HuH-7.5 (cell line): ENCODE data around the gene PACS1.

Source experiments
- DNase-seq: peaks from one replicate; pipeline ENCODE4 v3.0.0; 2011; ENCODE audit warnings: low spot score

Gene PACS1

GRCh38 chr11:66142370-66143263 is 72.5 kb downstream of the PACS1 start:
- DNase-seq: no peak

- no peak for DNase-seq
These were observed 73.1 kb downstream of the PACS1 start for GRCh38 chr11:66143264-66143566.

DNA sequence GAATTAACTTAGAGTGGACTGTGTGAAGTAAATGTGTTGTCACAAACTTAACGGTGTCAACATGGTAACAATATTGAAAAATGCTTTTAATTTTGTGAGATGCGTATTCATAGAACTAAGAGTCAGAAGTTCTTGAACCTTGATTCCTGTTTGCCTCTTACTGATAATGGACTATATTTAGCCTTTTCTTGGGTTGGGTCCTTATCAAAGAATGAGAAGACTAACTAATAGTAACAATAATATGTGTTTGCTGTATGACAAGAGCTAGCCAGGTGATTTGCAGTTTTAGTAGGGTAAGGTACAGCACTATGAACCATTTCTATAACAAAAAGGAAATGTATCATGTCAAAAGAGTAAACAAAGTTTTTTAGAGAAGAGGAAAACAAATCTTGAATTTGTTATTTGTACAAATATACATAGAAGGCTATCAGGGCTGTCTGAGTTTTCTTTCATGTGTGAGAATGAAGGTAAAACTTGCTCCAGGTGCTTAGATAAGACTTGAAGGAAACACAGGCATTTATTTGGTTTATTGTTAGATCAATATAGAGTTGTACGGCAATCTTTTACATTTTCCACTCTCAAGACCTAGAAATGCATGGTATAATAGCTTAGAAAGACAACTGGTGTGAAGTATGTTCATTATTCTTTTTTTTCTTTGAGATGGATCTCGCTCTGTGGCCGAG is 74.1 kb downstream of the PACS1 start:
- DNase-seq: no peak

- DNase-seq: no peak
These were observed 76.0 kb downstream of the PACS1 start for GRCh38 chr11:66146074-66146473.

DNA sequence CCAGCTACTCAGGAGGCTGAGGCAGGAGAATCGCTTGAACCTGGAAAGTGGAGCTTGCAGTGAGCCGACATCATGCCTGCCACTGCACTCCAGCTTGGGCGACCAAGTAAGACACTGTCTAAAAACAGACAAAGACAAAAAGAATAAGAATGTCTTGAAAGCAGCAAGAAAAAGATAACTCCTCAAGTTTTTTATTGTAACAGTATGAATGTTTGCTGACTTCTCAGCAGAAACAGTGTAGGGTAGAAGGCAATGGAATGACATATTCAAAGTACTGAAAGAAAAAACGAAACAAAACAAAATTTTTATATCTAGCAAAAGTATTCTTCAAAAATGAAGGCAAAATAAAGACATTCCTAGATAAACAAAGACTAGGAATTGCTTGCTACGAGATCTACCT is 76.9 kb downstream of the PACS1 start:
- no peak for DNase-seq

- no peak for DNase-seq
These were observed 80.1 kb downstream of the PACS1 start for GRCh38 chr11:66150140-66150539.

- no peak for DNase-seq
These were observed 80.7 kb downstream of the PACS1 start for GRCh38 chr11:66150725-66151124.

GRCh38 chr11:66151273-66151672 is 81.2 kb downstream of the PACS1 start:
- no peak for DNase-seq

GRCh38 chr11:66154109-66154508 is 84.0 kb downstream of the PACS1 start:
- DNase-seq: no peak

GRCh38 chr11:66155387-66156073 is 85.5 kb downstream of the PACS1 start:
- no peak for DNase-seq

- no peak for DNase-seq
These were observed 87.3 kb downstream of the PACS1 start for GRCh38 chr11:66157182-66157864.

DNA sequence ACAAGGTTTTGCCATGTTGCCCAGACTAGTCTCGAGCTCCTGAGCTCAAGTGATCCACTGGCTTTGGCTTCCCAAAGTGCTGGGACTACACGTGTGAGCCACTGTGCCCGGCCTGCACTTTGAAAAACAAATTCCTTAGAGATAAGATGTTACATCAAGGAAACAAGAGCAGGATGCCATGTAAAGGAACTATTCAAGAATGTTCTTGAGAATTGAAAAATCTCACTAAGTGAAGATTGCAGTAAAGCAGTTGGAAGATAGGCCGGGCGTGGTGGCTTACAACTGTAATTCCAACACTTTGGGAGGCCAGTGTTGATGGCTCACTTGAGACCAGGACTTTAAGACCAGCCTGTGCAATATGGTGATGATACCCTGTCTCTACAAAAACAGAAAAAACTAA is 88.1 kb downstream of the PACS1 start:
- DNase-seq: no peak

DNA sequence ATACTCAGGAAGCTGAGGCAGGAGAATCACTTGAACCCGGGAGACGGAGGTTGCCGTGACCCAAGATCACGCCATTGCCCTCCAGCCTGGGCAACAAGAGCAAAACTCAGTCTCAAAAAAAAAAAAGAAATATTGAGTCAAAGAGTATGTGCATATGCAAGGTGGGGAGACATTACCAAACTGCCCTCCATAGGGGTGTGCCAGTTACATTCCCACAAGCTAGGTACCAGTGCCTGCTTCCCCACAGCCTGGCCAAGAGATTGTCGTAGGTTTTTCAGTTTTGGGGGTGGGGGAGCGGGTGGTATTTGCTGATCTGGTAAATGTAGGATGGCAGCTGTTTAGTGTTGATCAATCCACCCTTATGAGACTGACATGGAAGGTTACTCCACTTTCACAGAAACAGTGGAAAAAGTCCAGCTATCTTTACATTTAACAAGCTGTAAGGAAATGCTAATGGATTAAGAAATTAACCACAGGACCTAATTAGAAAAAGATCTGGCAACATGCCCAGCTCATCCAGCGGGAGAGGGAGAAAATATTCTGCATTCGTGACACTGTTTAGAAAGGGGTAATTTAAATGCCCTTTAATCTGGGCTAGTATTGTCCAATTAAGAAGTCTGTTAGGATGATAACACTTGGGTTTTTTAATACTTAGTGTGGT is 89.4 kb downstream of the PACS1 start:
- DNase-seq: no peak

- DNase-seq: no peak
These were observed 90.6 kb downstream of the PACS1 start for GRCh38 chr11:66160709-66161108.

DNA sequence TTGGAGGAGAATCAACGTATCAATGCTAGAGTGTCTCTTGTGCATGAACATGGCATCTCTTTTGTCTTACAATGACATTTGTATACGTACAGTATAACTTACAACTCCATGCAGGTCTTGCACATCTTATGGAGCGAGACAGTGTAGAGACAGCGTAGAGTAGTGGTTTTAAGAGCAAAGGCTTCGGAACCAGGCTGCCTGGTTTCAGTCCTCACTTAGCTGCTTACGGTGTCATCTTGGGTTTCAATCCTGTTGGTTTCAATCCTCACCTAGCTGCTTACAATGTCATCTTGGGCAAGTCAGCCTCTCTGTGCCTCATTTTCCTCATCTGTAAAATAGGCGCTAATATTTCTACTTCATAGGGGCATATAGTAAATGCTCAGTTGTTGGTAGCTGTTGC is 98.2 kb downstream of the PACS1 start:
- no peak for DNase-seq

DNA sequence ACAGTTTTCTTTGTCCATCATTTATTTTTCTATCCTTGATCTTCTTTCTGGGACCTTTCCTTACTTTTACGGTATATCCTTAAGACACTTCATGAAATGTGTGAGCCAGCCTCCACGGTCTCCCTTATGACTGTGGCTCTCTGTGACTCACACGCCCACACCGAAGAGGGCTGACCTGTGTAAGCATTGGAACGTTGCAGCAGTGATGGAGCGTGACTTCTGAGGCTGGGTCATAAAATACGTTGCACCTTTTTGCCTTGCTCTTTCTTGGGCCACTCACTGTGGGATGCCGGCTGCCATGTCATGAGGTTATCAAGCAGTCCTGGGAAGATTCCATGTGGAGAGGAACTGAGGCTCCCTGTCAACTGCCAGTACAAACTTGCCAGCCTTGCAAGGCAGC is 102.1 kb downstream of the PACS1 start:
- DNase-seq: no peak

DNA sequence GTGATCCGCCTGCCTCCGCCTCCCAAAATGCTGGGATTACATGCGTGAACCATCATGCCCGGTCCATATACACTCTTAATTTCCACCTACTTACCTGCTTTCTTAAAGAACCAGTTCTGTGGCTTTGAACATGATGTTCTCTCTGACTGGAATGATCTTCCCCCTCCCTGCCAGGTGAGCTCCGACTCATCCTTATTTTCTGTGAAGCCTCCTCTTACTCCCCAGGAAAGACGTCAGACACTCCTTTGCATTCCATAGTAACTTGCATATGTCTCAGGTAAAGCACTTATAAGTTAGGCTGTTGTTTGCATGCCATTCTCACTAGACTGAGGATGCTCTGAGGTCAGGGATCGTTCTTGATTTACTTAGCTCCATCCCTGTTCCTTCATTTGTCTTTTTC is 106.6 kb downstream of the PACS1 start:
- DNase-seq: no peak

GRCh38 chr11:66178183-66178582 is 108.1 kb downstream of the PACS1 start:
- DNase-seq: no peak

DNA sequence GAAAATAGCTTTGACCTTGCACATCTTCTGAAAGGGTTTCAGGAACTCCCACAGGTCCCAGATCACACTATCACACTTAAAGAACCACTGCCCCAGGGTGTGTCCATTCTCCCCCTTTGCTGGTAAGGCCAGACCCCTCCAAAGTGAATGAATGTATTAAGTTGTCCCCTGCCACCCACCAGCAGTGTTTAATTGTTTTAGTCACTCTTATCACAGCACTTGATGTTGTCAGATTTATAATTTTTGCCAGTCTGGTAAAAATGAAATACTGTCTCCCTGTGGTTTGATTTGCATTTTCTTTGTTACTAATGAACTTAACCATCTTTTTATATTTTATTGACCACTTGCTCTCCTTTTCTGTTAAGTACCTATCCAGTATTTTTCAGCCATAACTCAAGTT is 108.8 kb downstream of the PACS1 start:
- no peak for DNase-seq

GRCh38 chr11:66181632-66182315 is 111.7 kb downstream of the PACS1 start:
- no peak for DNase-seq

DNA sequence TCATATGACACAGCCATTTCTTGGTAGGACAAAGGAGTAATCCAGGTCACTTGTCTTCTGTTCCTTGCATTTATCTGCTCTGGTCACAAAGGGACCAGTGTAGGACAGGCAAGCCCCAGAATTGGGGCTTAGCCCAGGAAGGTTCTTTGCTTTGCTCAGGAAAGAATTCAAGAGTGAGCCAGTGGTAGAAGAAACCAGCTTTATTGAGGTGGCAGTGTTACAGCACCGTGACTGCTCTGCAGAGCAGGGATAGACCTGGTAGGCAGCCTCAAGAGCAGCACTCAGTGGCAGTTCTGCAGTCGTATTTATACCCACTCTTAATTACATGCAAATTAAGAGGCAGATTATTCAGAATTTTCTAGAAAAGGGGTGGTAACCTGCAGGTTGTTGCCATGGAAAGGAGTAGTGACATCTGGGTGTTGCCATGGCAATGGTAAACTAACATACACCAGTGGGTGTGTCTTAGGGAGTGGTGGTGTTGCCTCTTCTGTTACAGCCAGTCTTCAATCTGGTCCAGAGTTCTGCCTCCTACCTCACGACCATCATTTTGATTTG is 113.5 kb downstream of the PACS1 start:
- DNase-seq: no peak
